ENCODE results near the gene IL2RA.

IL2RA gene

GRCh38 chr10:6064119-6064518, 2.0 kb upstream of the IL2RA start:
- no peak overlapping the region for H2BK120ac ChIP-seq (ENCODE audit: low read depth, low read length)
- no peak overlapping the region for H2AFZ ChIP-seq (ENCODE audit: low read length)
- no peak overlapping the region for H3K23ac ChIP-seq (ENCODE audit: low read depth, low read length, poor library complexity)
- no CpG with 5 or more reads among the region's 7 CpGs for WGBS, 2 donors (ENCODE audit: extremely low coverage in 2 of 2, insufficient read length in 2 of 2, insufficient replicate concordance in 1 of 2)
- no peak overlapping the region for H3K18ac ChIP-seq (ENCODE audit: low read length)
- no peak overlapping the region for H2BK5ac ChIP-seq (ENCODE audit: low read length)
- H3K4me2 ChIP-seq (ENCODE audit: insufficient read depth, low read length, poor library complexity, severe bottlenecking): no peak overlapping the region
- no peaks in the 10 kb centered on the region for H3K79me1 ChIP-seq (ENCODE audit: low read depth, low read length)
- H3K9me3 ChIP-seq (replicated peaks in 1 of 2; ENCODE audit: control insufficient read depth in 2 of 2, insufficient read depth in 1 of 2, low read depth in 1 of 2, low read length in 2 of 2): no peaks in the 10 kb centered on the region
- H2AK5ac ChIP-seq (ENCODE audit: low read depth, low read length): no peak overlapping the region
- H4K91ac ChIP-seq (ENCODE audit: low read depth, low read length, poor library complexity): no peak overlapping the region
- H2BK15ac ChIP-seq (ENCODE audit: low read length): no peak overlapping the region
- H3K27ac ChIP-seq (replicated peaks; ENCODE audit: low read length): no peak overlapping the region
- no peaks in the 10 kb centered on the region for H3K36me3 ChIP-seq (replicated peaks in 1 of 2; ENCODE audit: control insufficient read depth in 2 of 2, insufficient read depth in 2 of 2, low read length in 2 of 2)
- no peak overlapping the region for H3K14ac ChIP-seq (ENCODE audit: low read length)
- no peak overlapping the region for H3K4ac ChIP-seq (ENCODE audit: low read length)
- no peak overlapping the region for H3K4me3 ChIP-seq (ENCODE audit: low read length in 2 of 2)
- no peak overlapping the region for H4K8ac ChIP-seq (ENCODE audit: low read depth, low read length)
- no peak overlapping the region for H2BK12ac ChIP-seq (ENCODE audit: low read length)
- no peak overlapping the region for H3K9ac ChIP-seq (ENCODE audit: low read depth, low read length, poor library complexity)
- peaks cover 0 to 22% (median 0%) of the 10 kb centered on the region in 3 experiments for H3K27me3 ChIP-seq (ENCODE audit: control insufficient read depth in 3 of 3, insufficient read depth in 3 of 3, low read depth in 1 of 3, low read length in 3 of 3)
- no peaks in the 10 kb centered on the region for H3K4me1 ChIP-seq (ENCODE audit: control insufficient read depth in 2 of 2, insufficient read depth in 1 of 2, low read depth in 1 of 2, low read length in 2 of 2)
- DNase-seq (ENCODE audit: low spot score): no peak

GRCh38 chr10:6061056-6061455, 1.1 kb downstream of the IL2RA start:
- Histone ChIP-seq H3K79me1 (ENCODE audit: low read depth, low read length) (no peaks in the 10 kb centered on the region), H3K27ac (replicated peaks; ENCODE audit: low read length) (no peak overlapping the region), H3K27me3 (ENCODE audit: control insufficient read depth in 3 of 3, insufficient read depth in 3 of 3, low read depth in 1 of 3, low read length in 3 of 3) (peaks cover 0 to 5% (median 0%) of the 10 kb centered on the region in 3 experiments), H3K4me3 (ENCODE audit: low read length in 2 of 2) (no peak overlapping the region), H3K18ac (ENCODE audit: low read length) (no peak overlapping the region), H3K23ac (ENCODE audit: low read depth, low read length, poor library complexity) (no peak overlapping the region), H3K4me1 (ENCODE audit: control insufficient read depth in 2 of 2, insufficient read depth in 1 of 2, low read depth in 1 of 2, low read length in 2 of 2) (peaks cover 0 to 5% of the 10 kb centered on the region in 2 donors), H4K8ac (ENCODE audit: low read depth, low read length) (no peak overlapping the region), H3K36me3 (replicated peaks in 1 of 2; ENCODE audit: control insufficient read depth in 2 of 2, insufficient read depth in 2 of 2, low read length in 2 of 2) (no peaks in the 10 kb centered on the region), H3K4ac (ENCODE audit: low read length) (no peak overlapping the region), H3K14ac (ENCODE audit: low read length) (no peak overlapping the region), H2BK15ac (ENCODE audit: low read length) (no peak overlapping the region), H2BK5ac (ENCODE audit: low read length) (no peak overlapping the region), H2BK120ac (ENCODE audit: low read depth, low read length) (no peak overlapping the region), H2BK12ac (ENCODE audit: low read length) (no peak overlapping the region), H2AK5ac (ENCODE audit: low read depth, low read length) (no peak overlapping the region), H3K9me3 (replicated peaks in 1 of 2; ENCODE audit: control insufficient read depth in 2 of 2, insufficient read depth in 1 of 2, low read depth in 1 of 2, low read length in 2 of 2) (no peaks in the 10 kb centered on the region), H3K9ac (ENCODE audit: low read depth, low read length, poor library complexity) (no peak overlapping the region), H3K4me2 (ENCODE audit: insufficient read depth, low read length, poor library complexity, severe bottlenecking) (no peak overlapping the region), H2AFZ (ENCODE audit: low read length) (no peak overlapping the region), H4K91ac (ENCODE audit: low read depth, low read length, poor library complexity) (no peak overlapping the region)
- no CpG with 5 or more reads among the region's 8 CpGs for WGBS, 2 donors (ENCODE audit: extremely low coverage in 2 of 2, insufficient read length in 2 of 2, insufficient replicate concordance in 1 of 2)
- no peak for DNase-seq (ENCODE audit: low spot score)

DNA sequence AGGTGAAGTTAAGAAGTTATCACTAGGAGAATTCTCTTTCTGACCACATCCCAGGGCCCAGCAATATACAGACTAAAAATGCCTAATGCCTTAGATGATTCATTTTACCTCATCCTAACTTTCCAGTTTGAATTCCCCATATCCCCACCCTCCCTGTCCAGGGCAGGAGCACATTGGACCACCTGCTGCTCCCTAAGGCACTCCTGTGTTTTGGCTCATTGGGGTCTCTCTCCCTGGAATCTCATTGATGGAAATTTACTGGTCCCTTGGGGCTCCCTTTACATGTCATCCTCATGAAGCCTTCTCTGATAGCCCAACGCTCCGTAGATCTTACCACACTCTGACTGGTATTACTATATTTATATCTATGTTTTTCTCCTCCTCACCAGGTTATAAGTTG, 2.7 kb downstream of the IL2RA start:
- Histone ChIP-seq H2AK5ac (ENCODE audit: low read depth, low read length) (no peak overlapping the region), H3K9ac (ENCODE audit: low read depth, low read length, poor library complexity) (no peak overlapping the region), H3K4me2 (ENCODE audit: insufficient read depth, low read length, poor library complexity, severe bottlenecking) (no peak overlapping the region), H3K4me3 (ENCODE audit: low read length in 2 of 2) (no peak overlapping the region), H3K4ac (ENCODE audit: low read length) (no peak overlapping the region), H4K8ac (ENCODE audit: low read depth, low read length) (no peak overlapping the region), H3K9me3 (replicated peaks in 1 of 2; ENCODE audit: control insufficient read depth in 2 of 2, insufficient read depth in 1 of 2, low read depth in 1 of 2, low read length in 2 of 2) (no peaks in the 10 kb centered on the region), H3K27me3 (ENCODE audit: control insufficient read depth in 3 of 3, insufficient read depth in 3 of 3, low read depth in 1 of 3, low read length in 3 of 3) (peaks cover 0 to 2% (median 0%) of the 10 kb centered on the region in 3 experiments), H3K27ac (replicated peaks; ENCODE audit: low read length) (no peak overlapping the region), H3K23ac (ENCODE audit: low read depth, low read length, poor library complexity) (no peak overlapping the region), H3K18ac (ENCODE audit: low read length) (no peak overlapping the region), H2BK5ac (ENCODE audit: low read length) (no peak overlapping the region), H2AFZ (ENCODE audit: low read length) (no peak overlapping the region), H2BK15ac (ENCODE audit: low read length) (no peak overlapping the region), H4K91ac (ENCODE audit: low read depth, low read length, poor library complexity) (no peak overlapping the region), H3K4me1 (ENCODE audit: control insufficient read depth in 2 of 2, insufficient read depth in 1 of 2, low read depth in 1 of 2, low read length in 2 of 2) (peaks cover 0 to 5% of the 10 kb centered on the region in 2 donors), H3K36me3 (replicated peaks in 1 of 2; ENCODE audit: control insufficient read depth in 2 of 2, insufficient read depth in 2 of 2, low read length in 2 of 2) (no peaks in the 10 kb centered on the region), H2BK12ac (ENCODE audit: low read length) (no peak overlapping the region), H3K14ac (ENCODE audit: low read length) (no peak overlapping the region), H2BK120ac (ENCODE audit: low read depth, low read length) (no peak overlapping the region), H3K79me1 (ENCODE audit: low read depth, low read length) (no peaks in the 10 kb centered on the region)
- WGBS, 2 donors (ENCODE audit: extremely low coverage in 2 of 2, insufficient read length in 2 of 2, insufficient replicate concordance in 1 of 2): no CpG with 5 or more reads among the region's 2 CpGs
- no peak for DNase-seq (ENCODE audit: low spot score)

- Histone ChIP-seq H2BK12ac (ENCODE audit: low read length) (no peak overlapping the region), H3K4me1 (ENCODE audit: control insufficient read depth in 2 of 2, insufficient read depth in 1 of 2, low read depth in 1 of 2, low read length in 2 of 2) (peaks cover 0 to 5% of the 10 kb centered on the region in 2 donors), H2BK15ac (ENCODE audit: low read length) (no peak overlapping the region), H3K4me3 (ENCODE audit: low read length in 2 of 2) (no peak overlapping the region), H3K27ac (replicated peaks; ENCODE audit: low read length) (no peak overlapping the region), H4K8ac (ENCODE audit: low read depth, low read length) (no peak overlapping the region), H2AFZ (ENCODE audit: low read length) (no peak overlapping the region), H3K14ac (ENCODE audit: low read length) (no peak overlapping the region), H3K79me1 (ENCODE audit: low read depth, low read length) (no peaks in the 10 kb centered on the region), H2BK5ac (ENCODE audit: low read length) (no peak overlapping the region), H3K27me3 (ENCODE audit: control insufficient read depth in 3 of 3, insufficient read depth in 3 of 3, low read depth in 1 of 3, low read length in 3 of 3) (peaks cover 0 to 2% (median 0%) of the 10 kb centered on the region in 3 experiments), H3K4ac (ENCODE audit: low read length) (no peak overlapping the region), H3K36me3 (replicated peaks in 1 of 2; ENCODE audit: control insufficient read depth in 2 of 2, insufficient read depth in 2 of 2, low read length in 2 of 2) (no peaks in the 10 kb centered on the region), H3K9me3 (replicated peaks in 1 of 2; ENCODE audit: control insufficient read depth in 2 of 2, insufficient read depth in 1 of 2, low read depth in 1 of 2, low read length in 2 of 2) (no peaks in the 10 kb centered on the region), H2BK120ac (ENCODE audit: low read depth, low read length) (no peak overlapping the region), H3K4me2 (ENCODE audit: insufficient read depth, low read length, poor library complexity, severe bottlenecking) (no peak overlapping the region), H3K23ac (ENCODE audit: low read depth, low read length, poor library complexity) (no peak overlapping the region), H4K91ac (ENCODE audit: low read depth, low read length, poor library complexity) (no peak overlapping the region), H3K18ac (ENCODE audit: low read length) (no peak overlapping the region), H3K9ac (ENCODE audit: low read depth, low read length, poor library complexity) (no peak overlapping the region), H2AK5ac (ENCODE audit: low read depth, low read length) (no peak overlapping the region)
- no CpG with 5 or more reads among the region's 3 CpGs for WGBS, 2 donors (ENCODE audit: extremely low coverage in 2 of 2, insufficient read length in 2 of 2, insufficient replicate concordance in 1 of 2)
- DNase-seq (ENCODE audit: low spot score): no peak
These were observed 3.3 kb downstream of the IL2RA start for GRCh38 chr10:6058682-6059475.
